GM21576 (cell line): Measurements from ENCODE around the gene DNAJC22.
"Not testable (repeated sequence)": the region's sequence is repeated elsewhere in the genome, so short reads cannot be mapped to it uniquely, and the experiment has no call there.

ENCODE experiments used
- ATAC-seq: cut with Tn5 transposase; IDR thresholded peaks from one replicate; pipeline ENCODE4 v1.9.1; 2021; ENCODE audit warnings: mild to moderate bottlenecking, moderate library complexity; ENCODE audit not compliant: unreplicated experiment

DNAJC22 gene

DNA sequence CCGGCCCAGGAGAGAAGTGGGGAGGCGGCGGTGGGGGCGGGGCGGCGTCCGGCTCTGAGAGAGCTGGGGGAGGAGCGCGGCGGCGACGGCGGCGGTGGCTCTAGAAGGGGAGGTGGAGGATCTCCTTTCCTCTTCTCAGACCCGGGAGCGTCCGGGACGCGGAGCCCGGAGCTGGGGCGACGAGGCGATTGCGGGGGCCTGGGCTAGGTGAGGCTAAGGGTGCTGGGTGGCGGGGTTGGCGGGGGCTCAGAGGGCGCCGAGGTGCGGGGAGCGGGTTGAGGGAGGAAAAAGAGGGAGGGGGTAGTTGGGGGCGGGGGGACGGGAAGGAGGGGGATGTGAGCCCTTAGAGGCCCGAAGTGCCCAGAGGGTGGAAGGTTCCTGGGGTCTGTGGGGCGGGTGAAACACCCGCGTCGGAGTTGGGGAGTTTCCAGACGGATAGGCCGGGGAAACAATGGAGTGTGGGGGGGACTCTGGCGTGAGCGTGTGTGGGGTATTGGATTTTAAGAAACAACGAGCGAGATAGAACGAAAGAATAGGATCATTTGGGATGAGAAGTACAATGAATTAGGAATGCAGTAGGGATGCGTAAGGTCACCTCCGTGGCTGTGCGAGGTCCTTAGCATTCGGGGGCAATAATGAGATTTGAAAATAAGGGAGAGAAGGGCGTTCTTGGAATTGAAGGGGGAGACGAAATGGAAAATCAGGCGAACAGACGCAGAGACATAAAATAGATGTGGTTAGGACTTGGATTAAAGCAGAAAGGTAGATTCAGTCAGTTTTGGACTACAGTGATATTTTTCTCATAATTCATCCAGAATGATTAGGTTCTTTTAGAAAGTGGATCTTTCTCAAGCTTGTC, 20.9 kb downstream of the DNAJC22 start, which contains the start of gene SPATS2:
Gene SPATS2, plus strand, starts transcription at position 82 of the 859 bp plus-strand sequence. CDS start 93,551 bp downstream, outside the sequence.
- ATAC-seq = no peak

DNA sequence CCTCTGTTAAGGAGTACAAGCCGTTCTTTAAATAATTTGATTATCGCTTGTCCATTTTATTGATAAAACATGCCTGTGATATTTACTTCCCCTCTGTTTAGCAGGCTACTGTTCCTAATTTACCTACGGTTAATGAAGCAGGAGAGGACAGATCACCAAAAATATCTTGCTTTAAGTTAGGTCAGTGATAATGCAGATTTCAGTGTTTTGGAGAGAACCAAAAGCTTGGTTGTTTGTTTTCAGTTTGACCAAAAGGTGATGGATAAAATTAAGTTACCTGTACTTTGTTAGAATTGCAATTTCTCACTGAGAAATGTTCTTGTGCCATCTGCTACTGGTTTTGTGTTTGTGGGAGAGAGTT, 21.5 kb downstream of the DNAJC22 start:
- ATAC-seq = no peak

DNA sequence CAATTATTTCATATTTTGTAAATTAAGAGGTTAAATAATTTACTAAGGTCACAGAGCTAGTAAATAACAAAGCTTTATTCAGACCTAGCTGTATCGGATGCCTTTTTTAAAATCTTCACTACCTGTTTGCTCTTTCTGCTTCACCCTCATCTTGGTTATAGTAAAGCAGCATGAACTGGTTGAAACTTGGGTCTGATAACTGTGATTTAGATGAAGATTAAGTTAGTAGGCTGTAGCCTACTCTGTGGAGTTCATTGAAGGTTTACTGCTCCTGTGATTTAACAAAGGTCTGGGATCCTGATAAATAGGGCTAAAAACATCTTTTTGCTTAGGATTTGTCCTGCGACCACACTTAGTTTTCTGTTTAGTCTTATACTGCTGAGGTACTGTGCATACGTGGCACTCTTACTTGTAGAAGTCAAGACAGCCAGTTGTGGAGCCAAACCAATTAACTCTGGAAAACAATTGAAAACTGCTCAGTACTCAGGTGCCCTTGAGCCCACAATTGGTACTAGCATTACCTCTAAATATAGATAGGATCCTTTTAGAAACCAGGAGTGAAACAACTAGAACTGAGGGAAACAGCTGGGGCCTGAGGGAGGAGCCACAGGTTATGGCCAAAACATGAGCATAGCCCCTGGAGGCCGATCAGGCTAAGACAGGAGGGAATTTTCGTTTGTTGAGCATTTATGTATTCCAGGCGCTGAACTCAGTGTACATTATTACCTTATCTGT, 22.9 kb downstream of the DNAJC22 start:
- ATAC-seq = peak; percentile 48

DNA sequence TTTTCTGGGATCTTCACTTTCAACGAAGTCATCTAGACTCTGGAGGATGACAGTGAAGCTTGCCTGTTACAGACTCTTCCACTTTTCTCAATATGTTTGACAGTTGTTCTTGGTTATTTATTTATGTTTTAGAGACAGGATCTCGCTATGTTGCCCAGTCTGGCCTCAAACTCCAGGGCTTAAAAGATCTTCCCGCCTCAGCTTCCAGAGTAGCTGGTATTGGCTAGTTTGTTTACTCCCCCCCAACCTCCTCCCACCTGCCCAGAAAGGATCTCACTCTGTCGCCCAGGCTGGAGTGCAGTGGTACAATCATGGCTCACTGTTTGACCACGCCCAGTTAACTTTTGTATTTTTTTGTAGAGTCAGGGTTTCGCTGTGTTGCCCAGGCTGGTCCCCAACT, 23.9 kb downstream of the DNAJC22 start:
- no peak for ATAC-seq

DNA sequence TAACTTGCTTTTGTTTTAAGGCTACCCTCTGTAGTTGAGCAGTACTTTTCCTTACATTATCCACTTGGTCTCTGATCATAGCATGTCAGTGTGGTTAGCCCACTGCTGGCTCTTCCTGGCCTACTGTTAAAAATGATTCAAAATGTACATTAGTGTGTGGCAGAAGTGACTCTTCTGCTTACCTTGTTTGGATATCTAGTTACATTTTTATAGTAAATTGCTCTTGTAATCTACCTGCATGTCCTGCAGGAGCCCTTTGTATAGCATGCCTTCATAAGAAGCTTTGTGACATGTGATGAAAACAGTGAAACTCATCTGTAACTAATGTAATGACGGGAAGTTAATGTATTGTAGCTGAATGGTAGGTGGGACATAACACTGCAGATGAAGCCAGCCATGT, 28.7 kb downstream of the DNAJC22 start:
- no peak for ATAC-seq

GRCh38 chr12:49377386-49377785, 30.7 kb downstream of the DNAJC22 start:
- ATAC-seq = no peak

GRCh38 chr12:49380184-49380583, 33.5 kb downstream of the DNAJC22 start:
- not testable (repeated sequence) for ATAC-seq

- no peak for ATAC-seq
Measured at GRCh38 chr12:49388682-49389386, 42.1 kb downstream of the DNAJC22 start.

DNA sequence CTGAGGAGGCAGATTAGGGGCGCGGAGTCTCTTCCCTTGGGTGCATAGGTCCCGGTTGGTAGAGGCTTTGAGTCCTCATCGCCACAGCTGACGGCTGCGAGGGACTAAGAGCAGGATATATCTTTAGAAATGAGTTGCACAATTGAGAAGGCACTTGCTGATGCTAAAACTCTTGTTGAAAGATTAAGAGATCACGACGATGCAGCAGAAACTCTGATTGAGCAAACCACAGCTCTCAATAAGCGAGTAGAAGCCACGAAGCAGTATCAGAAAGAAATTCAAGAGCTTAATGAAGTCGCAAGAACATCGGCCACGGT, 42.7 kb downstream of the DNAJC22 start:
- ATAC-seq = no peak

DNA sequence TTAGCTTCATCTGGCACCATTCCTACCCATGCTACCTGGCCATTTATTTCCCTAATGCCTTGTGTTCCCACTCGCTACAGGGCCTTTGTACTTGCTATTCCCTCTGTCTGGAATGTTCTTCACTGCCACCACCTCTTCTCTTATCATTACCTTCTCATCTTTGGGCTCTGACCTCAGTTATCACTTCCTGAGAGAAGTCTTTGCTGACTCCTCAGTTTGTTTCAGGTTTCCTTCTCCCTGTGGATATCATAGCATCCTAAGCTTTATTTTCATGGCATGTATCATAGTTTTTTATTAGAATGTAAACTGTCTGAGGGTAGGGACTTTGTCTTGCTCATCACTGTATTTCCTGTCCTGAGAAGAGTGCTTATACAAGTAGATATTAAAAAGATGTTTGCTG, 50.3 kb downstream of the DNAJC22 start:
- no peak for ATAC-seq

- ATAC-seq = no peak
Measured at GRCh38 chr12:49400304-49400703, 53.6 kb downstream of the DNAJC22 start.
